GM19239 (cell line): ENCODE measurements around the gene UBE2U.

Experiments
- DNase-seq: peaks from one replicate; pipeline ENCODE4 v3.0.0; 2011; ENCODE audit warnings: low spot score; ENCODE audit not compliant: insufficient read length
- FAIRE-seq: peaks from 2 replicates; lab custom pipeline; 2011; peaks lifted over from hg19 to GRCh38; lab: Jason Lieb, UNC

Gene UBE2U

DNA sequence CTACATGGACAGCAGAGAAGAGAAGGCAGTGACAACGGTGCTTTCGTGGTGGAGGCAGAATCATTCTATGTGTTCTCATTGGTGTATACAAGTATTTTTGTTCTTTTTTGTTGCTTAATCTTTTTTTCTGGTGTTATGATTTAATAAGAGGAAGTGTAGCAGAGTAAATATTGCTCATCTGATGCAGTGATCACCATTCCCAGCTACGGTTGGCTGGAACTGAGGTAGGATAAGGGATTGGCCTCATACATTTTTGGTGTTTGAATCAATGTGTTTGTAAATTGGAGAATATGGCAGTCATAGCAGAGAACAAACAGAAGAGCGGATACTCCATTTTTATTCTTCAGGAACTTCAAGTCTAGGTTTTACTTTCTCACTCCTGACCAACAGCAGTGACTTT, 76.6 kb downstream of the UBE2U start:
- DNase-seq (no peak), FAIRE-seq (no peak)

DNA sequence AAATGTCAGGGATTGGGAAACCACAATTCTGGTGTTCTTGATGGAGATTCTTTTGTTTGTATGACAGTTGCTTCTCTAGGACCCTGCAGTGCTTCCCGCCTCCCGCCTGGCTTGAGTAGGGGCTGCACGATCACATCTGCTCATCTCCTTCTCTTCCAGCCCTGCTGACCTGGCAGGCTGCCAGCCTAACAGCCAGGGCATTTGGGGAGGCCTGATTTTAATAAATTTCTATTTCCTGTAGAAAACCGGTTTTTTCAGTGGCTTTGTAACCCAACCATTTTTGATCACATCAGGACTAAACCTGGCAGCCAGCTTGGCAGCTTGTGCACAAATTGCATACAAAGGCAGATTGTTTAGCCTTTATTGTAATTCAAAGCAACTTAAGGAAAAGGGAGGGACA, 78.9 kb downstream of the UBE2U start:
- FAIRE-seq (no peak), DNase-seq (no peak)

DNA sequence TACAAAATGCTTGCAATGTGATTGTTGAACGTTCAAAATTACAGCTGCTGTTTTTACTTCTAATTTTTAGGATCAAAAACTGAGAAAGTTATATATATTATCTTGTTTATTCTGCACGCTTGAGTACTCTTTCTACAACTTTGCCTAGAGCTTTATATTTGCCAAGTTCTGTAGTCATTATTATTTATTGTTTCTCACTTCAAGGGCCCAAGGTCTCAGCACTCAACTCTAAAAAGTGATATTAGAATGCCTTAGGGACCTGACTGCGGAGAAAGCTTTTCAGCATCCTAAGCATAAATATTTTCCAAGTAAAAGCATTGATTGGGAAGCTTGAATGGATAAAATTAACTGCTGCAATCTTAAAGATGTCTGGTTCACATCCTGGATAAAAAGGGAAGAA, 83.6 kb downstream of the UBE2U start:
- FAIRE-seq (no peak), DNase-seq (no peak)

DNA sequence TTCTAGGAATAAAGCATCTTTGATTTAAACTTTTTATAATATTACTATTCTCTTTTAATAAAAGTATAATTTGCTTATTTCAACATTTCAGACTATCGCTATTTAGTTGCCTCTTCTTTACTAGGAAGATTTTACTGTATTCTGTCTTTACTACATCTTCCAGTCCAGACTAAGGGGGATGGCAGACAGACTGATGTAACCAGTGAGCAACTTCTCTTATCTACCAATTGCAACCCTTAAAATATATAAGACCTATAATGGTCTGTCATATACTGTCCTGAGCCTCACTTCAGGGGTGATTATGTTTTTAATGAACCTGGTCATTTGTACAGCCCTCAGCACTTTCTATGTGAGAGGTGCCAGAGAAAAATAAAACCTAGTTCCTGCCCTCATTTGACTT, 87.0 kb downstream of the UBE2U start:
- no peak for FAIRE-seq
- DNase-seq, result no peak

DNA sequence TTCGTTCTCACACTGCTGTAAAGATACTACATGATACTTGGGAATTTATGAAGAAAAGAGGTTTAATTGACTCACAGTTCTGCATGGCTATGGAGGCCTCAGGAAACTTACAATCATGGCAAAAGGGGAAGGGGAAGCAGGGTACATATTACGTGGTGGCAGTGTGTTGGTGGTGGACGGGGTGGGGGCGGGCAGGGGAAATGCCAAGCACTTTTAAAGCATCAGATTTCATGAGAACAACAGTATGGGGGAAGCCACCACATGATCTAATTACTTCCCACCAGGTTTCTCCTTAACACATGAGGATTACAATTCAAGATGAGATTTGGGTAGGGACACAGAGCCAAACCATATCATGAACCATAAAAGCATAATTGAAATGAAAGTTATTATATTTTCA, 88.5 kb downstream of the UBE2U start:
- FAIRE-seq, result no peak

DNA sequence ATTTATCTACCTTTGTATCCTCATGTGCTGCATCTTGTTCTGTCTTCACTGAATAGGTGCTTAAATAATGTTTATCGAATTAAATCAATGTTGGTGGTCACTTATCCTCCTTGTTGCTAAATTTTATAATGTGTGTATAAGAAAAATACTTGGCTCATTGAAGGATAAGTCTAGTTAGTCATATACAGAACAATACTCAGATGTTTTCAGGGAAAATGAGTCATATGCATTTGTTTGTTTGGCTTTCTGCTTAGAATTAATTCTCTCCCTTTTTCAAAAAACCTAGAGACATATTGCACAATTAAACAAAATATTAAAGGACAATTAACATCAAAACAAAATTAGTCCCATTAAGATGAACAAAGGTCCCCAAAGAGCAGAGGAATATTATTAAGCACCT, 89.0 kb downstream of the UBE2U start:
- DNase-seq (no peak), FAIRE-seq (no peak)

More for the DNA sequence above, 88.5 kb downstream of the UBE2U start:
- no peak for DNase-seq

DNA sequence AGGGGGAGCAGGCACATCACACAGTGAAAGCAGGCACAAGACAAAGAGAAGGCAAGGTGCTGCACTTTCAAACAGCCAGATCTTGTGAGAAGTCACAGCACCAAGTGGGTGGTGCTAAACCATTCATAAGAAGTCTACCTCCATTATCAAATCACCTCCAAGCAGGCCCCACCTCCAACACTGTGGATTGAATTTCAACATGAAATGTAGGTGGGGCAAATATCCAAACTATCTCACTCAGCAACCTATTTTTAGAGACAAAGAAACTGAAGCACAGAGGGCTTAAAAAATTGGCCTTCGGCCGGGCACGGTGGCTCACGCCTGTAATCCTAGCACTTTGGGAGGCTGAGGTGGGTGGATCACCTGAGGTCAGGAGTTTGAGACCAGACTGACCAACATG, 90.4 kb downstream of the UBE2U start:
- FAIRE-seq, result no peak

DNA sequence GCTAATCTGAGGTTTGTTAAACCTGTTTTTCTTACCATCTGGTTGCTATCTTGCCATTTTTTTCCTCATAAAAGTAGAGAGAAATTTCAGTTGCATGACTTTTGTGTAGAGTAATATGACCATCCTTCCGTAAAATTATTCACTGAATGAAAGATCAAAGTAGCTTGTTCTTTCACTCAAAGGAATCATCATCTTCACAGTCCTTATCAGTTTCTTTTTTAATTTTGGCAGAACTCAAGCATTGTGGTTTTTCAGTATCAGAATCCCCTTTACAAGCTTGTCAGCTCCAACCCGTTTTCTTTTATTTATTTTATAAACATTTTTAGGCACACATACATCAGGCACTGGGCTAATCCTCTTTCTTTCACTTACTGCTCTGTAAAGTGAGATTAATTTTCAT, 91.7 kb downstream of the UBE2U start:
- no peak for FAIRE-seq

More for the DNA sequence above, 90.4 kb downstream of the UBE2U start:
- no peak for DNase-seq

DNA sequence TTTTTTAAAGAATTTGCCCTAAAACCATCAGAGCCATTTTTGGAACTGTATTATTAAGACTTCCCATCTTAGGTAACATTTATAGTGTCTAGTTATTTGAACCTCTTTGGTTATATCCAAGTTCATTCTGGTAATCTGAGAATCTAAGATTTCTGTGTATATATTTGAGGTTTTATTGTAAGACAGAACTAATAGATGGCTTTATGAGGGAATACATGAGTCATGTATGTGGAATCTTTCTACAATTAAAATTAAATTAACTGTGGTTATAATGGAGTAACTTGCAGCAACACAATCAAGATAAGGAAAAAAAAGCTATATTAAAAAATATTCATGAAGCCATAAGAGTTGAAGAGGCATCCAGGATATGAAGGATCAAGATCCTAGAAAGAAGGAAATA, 92.1 kb downstream of the UBE2U start:
- FAIRE-seq (no peak), DNase-seq (no peak)

More for the DNA sequence above, 91.7 kb downstream of the UBE2U start:
- DNase-seq, result no peak

DNA sequence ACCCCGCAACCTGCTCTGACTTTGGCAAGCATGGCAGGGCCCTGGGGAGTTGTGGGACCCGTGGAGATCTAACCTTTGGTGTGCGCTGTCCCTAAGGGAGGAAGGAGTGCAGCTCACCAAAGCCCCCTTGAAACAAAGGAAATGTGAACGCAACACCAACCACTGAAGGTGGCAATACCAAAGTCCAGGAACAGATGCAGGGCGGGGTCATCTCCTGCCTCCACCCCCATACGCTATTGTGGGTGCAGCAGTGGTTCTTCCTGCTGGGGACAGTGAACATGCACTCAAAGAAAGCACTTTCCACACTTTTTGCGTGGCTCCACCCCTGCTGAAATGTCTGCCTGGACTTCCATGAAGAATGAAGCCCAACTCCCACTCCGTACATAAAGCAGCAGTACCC, 93.0 kb downstream of the UBE2U start:
- DNase-seq, result no peak
- FAIRE-seq, result no peak

DNA sequence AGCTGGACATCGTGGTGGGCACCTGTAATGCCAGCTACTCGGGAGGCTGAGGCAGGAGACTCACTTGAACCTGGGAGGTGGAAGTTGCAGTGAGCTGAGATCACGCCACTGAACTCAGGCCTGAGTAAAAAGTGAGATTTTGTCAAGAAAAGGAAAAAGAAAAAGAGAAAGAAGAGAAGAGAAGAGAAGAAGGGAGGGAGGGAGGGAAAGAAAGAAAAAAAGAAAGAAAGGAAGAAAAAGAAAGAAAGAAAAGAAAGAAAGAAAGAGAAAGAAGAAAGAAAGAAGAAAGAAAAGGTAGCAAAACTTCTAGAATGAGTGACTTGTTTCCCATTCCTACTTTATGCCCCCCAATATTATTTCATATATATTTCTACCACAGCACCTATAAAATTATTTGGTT, 98.8 kb downstream of the UBE2U start:
- DNase-seq (no peak), FAIRE-seq (no peak)

DNA sequence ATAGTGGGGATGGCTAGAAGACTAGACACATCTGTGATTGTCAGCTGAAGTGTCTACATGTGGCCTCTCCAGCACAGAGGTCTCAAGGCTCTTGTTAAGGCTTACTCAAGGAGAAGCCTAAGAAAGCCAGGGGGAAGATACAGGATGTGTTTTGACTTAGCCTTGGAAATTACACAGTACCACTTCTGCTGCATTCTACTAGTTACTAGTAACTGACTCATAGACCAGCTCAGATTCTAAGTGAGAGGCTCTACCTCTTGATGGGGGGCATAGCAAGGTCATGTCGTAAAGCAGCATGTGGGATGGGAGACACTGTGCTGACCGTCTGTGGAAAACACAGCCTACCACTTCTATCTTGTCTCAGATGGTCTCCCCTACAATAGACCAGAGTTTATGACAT, 99.5 kb downstream of the UBE2U start:
- no peak for DNase-seq
- no peak for FAIRE-seq

DNA sequence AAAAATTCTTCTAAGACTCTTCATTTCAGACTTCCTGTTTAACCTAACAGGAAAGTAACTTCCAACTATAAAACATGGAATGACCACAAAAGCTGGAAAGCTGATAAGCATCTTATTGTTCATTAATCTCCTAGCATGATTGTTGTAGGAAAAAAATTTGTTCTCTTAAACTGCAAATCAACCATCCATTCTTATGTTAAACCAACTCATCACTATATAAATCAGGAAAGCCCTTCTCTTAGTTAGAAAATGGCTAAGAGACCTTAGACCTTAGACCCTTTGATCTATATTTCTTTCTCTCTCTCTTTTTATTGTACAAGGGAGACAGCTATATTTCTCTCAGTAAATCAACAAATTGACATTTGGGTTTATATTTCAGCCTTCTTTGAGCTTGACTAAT, 101.4 kb downstream of the UBE2U start:
- no peak for DNase-seq
- FAIRE-seq, result no peak

DNA sequence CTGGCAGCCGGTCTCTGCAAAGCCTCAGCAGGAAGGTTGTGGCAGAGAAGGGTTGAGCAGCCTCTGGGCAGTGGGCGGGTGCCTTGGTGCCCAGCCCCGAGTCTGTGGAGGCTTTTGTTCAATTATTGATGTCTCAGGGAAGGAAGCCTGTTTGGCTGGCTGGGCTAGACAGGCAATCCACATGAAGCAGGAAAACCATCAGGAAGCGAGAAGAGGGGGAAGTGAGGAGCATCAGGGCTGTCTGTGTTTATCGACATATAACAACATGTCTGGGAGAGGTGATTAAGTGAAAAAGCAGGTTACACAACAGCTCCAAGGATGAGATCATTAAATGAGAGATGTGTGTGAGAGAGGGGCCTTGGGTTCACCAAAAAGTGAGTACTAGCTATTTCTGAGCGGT, 105.4 kb downstream of the UBE2U start:
- DNase-seq (no peak), FAIRE-seq (no peak)

DNA sequence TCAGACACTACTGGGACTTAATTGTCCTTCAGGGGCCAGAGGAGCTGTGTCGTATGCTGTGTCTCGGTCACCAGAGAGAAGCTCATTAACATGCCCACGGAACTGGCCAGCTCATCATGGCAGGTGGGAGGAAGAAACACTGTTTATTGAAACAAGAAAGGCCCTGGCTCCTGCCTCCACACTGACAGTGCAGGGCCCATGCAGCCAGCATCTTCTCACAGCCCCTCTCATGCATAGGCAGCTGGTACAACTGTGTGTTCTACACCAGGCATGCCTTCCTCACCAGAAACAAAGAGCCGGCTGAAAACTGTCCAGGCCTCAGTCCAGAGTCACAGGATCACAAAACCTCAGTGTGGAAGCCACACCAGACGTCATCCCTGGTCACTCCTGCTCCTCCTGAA, 106.0 kb downstream of the UBE2U start:
- FAIRE-seq (no peak), DNase-seq (no peak)

DNA sequence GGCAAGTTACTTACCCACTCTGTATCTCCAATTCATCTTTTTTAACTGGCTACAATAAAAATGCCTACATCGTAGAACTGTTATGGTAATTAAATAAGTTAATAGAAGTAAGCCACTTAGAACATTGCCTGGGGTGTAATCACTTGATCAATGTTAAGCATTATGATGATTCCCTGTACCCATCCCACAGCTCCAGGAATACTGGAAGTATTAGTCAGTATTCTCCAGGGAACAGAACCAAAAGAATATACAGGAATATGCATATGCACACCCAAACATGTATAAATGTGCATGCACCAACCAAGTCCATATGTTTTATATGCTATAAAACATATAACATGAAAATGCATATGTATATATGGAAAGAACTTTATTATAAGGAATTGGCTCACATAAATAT, 107.3 kb downstream of the UBE2U start:
- FAIRE-seq (no peak), DNase-seq (no peak)

DNA sequence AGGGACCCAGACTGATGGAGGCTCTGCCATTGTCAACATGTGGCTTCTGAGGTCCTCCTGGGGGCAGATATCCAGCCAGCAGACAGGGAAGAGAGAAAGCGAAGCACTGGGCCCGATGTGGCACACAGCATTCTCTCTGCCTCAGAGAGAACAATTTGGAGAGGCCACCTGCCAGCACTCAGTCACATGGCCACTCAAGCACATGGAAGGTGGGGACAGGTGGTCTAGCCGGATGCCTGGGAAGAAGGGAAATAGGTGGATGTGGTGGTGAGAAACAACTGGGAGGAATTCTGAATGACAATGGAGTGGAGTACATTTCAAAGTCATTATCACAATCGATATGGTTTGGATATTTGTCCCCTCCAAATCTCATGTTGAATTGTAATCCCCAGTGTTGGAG, 109.0 kb downstream of the UBE2U start:
- no peak for DNase-seq
- no peak for FAIRE-seq

DNA sequence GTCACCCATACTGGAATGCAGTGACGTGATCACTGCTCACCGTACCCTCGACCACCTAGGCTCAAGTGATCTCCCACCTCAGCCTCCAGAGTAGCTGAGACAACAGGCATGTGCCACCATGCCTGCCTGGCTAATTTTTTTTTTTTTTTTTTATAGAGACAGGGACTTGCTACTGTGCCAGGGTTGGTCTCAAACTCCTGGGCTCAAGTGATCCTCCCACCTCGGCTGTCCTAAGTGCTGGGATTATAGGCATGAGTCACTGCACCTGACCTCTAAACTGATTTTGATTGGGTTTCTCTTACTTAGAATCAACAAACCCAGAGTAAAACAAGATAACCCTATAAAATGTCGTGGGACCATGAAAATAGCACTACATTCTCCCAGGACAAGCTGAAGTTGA, 112.0 kb downstream of the UBE2U start:
- DNase-seq, result no peak
- FAIRE-seq, result no peak
